ENCODE measurements around the gene EPN2.
"Not testable (repeated sequence)": the region's sequence is repeated elsewhere in the genome, so short reads cannot be mapped to it uniquely, and the experiment has no call there.

Gene EPN2

DNA sequence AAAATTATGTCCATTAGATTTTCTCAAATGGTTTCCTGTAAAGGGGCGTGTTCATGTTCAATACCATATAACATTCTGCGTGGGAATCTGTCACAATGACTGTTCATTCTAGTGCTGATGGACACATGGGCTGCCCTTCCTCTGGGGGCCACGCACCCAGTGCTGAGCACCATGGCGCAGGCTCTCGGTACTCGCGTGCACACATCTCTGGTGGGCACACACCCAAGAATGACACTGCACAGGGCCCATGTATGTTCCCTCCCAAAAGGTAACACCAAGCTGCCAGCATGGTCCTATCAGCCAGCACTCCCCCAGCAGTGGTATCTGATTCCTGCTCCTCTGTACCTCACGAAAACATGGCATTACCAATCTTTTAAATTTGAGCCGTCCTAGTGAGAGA, 111.6 kb downstream of the EPN2 start:
- no peak for TF ChIP-seq CTCF (IDR thresholded peaks at IDR 0.05; ENCODE audit: insufficient read depth, low read length, poor library complexity, severe bottlenecking)
- TF ChIP-seq EZH2phosphoT487 (conservative IDR thresholded peaks at IDR 0.05; ENCODE audit: low read length) = no peak
- no peaks in the 10 kb centered on the region for H3K9me3 ChIP-seq (ENCODE audit: insufficient read depth, low read length)
- H3K9ac ChIP-seq (ENCODE audit: low read length) = no peak overlapping the region

DNA sequence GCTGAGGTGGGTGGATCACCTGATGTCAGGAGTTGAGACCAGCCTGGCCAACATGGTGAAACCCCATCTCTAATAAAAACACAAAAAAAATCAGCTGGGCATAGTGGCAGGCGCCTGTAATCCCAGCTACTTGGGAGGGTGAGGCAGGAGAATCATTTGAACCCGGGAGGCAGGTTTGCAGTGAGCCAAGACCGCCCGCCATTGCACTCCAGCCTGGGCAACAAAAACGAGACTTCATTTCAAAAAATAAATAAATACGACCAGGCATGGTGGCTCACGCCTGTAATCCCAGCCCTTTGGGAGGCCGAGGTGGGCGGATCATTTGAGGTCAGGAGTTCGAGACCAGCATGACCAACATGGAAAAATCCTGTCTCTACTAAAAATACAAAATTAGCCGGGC, 116.2 kb downstream of the EPN2 start:
- H3K4me2 ChIP-seq (ENCODE audit: low read depth, low read length, poor library complexity, severe bottlenecking) = not testable (repeated sequence)

More for the DNA sequence above, 111.6 kb downstream of the EPN2 start:
- no peaks in the 10 kb centered on the region for H3K36me3 ChIP-seq (ENCODE audit: low read length)
- H3K79me2 ChIP-seq (ENCODE audit: insufficient read depth, low read length) = no peaks in the 10 kb centered on the region
- H3K4me2 ChIP-seq (ENCODE audit: low read depth, low read length, poor library complexity, severe bottlenecking) = no peak overlapping the region
- H3K27me3 ChIP-seq (ENCODE audit: low read length) = no peaks in the 10 kb centered on the region
- no peaks in the 10 kb centered on the region for H3K9me2 ChIP-seq (replicated peaks; ENCODE audit: insufficient read depth, low read length)
- no peaks in the 10 kb centered on the region for H3F3A ChIP-seq (ENCODE audit: insufficient read depth)
- no peaks in the 10 kb centered on the region for H4K20me1 ChIP-seq (ENCODE audit: low read depth, low read length)
- H2AFZ ChIP-seq (ENCODE audit: low read depth, low read length, severe bottlenecking) = no peak overlapping the region
- H3K27ac ChIP-seq (ENCODE audit: low read depth, low read length) = no peak overlapping the region
- H3K4me3 ChIP-seq (ENCODE audit: insufficient read depth, low read length, poor library complexity, severe bottlenecking) = no peak overlapping the region

GRCh38 chr17:19354748-19355147, 117.6 kb downstream of the EPN2 start:
- H3K9ac ChIP-seq (ENCODE audit: low read length) = no peak overlapping the region
- H3F3A ChIP-seq (ENCODE audit: insufficient read depth) = no peaks in the 10 kb centered on the region
- no peak overlapping the region for H3K27ac ChIP-seq (ENCODE audit: low read depth, low read length)
- TF ChIP-seq CTCF (IDR thresholded peaks at IDR 0.05; ENCODE audit: insufficient read depth, low read length, poor library complexity, severe bottlenecking) (no peak), EZH2phosphoT487 (conservative IDR thresholded peaks at IDR 0.05; ENCODE audit: low read length) (no peak)
- no peaks in the 10 kb centered on the region for H4K20me1 ChIP-seq (ENCODE audit: low read depth, low read length)
- no peak overlapping the region for H2AFZ ChIP-seq (ENCODE audit: low read depth, low read length, severe bottlenecking)
- H3K9me3 ChIP-seq (ENCODE audit: insufficient read depth, low read length) = no peaks in the 10 kb centered on the region
- H3K9me2 ChIP-seq (replicated peaks; ENCODE audit: insufficient read depth, low read length) = no peaks in the 10 kb centered on the region
- no peaks in the 10 kb centered on the region for H3K79me2 ChIP-seq (ENCODE audit: insufficient read depth, low read length)
- H3K36me3 ChIP-seq (ENCODE audit: low read length) = no peaks in the 10 kb centered on the region
- H3K4me2 ChIP-seq (ENCODE audit: low read depth, low read length, poor library complexity, severe bottlenecking) = no peak overlapping the region
- no peaks in the 10 kb centered on the region for H3K27me3 ChIP-seq (ENCODE audit: low read length)
- H3K4me3 ChIP-seq (ENCODE audit: insufficient read depth, low read length, poor library complexity, severe bottlenecking) = no peak overlapping the region

More for the DNA sequence above, 116.2 kb downstream of the EPN2 start:
- not testable (repeated sequence) for H3K4me3 ChIP-seq (ENCODE audit: insufficient read depth, low read length, poor library complexity, severe bottlenecking); H4K20me1 ChIP-seq (ENCODE audit: low read depth, low read length); H2AFZ ChIP-seq (ENCODE audit: low read depth, low read length, severe bottlenecking); H3K79me2 ChIP-seq (ENCODE audit: insufficient read depth, low read length); H3F3A ChIP-seq (ENCODE audit: insufficient read depth); H3K27ac ChIP-seq (ENCODE audit: low read depth, low read length); H3K36me3 ChIP-seq (ENCODE audit: low read length); H3K27me3 ChIP-seq (ENCODE audit: low read length); H3K9me2 ChIP-seq (replicated peaks; ENCODE audit: insufficient read depth, low read length); H3K9ac ChIP-seq (ENCODE audit: low read length); H3K9me3 ChIP-seq (ENCODE audit: insufficient read depth, low read length)

DNA sequence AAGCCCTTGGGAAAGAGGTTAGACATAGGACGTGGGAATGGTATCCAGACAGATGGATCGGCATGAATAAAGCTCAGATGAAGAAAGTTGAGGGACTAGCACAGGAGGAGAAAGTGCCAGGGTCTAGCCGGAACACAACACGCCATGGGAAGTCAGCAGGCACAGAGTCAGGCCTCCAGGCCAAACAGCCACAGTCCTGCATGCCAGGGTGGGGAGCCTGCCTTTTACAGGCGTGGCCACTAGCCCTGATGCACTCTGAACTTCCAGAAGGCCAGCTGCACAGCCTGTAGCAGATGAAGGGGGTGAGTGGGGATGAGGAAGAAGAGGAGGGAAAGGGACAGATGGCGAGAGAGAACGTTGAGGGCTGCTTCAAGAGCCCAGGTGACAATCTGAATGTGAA, 120.2 kb downstream of the EPN2 start:
- H3K9me2 ChIP-seq (replicated peaks; ENCODE audit: insufficient read depth, low read length) = no peaks in the 10 kb centered on the region
- no peak for TF ChIP-seq EZH2phosphoT487 (conservative IDR thresholded peaks at IDR 0.05; ENCODE audit: low read length)
- TF ChIP-seq CTCF (IDR thresholded peaks at IDR 0.05; ENCODE audit: insufficient read depth, low read length, poor library complexity, severe bottlenecking) = no peak
- H3K36me3 ChIP-seq (ENCODE audit: low read length) = no peaks in the 10 kb centered on the region
- no peak overlapping the region for H2AFZ ChIP-seq (ENCODE audit: low read depth, low read length, severe bottlenecking)
- no peaks in the 10 kb centered on the region for H3K9me3 ChIP-seq (ENCODE audit: insufficient read depth, low read length)
- no peak overlapping the region for H3K4me3 ChIP-seq (ENCODE audit: insufficient read depth, low read length, poor library complexity, severe bottlenecking)
- H3K27me3 ChIP-seq (ENCODE audit: low read length) = no peaks in the 10 kb centered on the region
- H4K20me1 ChIP-seq (ENCODE audit: low read depth, low read length) = no peaks in the 10 kb centered on the region
- no peak overlapping the region for H3K4me2 ChIP-seq (ENCODE audit: low read depth, low read length, poor library complexity, severe bottlenecking)
- no peaks in the 10 kb centered on the region for H3K79me2 ChIP-seq (ENCODE audit: insufficient read depth, low read length)
- no peak overlapping the region for H3K27ac ChIP-seq (ENCODE audit: low read depth, low read length)
- H3F3A ChIP-seq (ENCODE audit: insufficient read depth) = 0 out of 2 replicates have a peak, but pooled peaks cover 3% of the 10 kb centered on the region
- H3K9ac ChIP-seq (ENCODE audit: low read length) = no peak overlapping the region

All from SU-DHL-6 (cell line).